Measurements from ENCODE around the gene C12orf42. TPM values are rescaled to one million over a fixed set of nuclear protein-coding genes. Genes with fewer than 3 reads are reported as not detected.

C12orf42 gene
- total RNA-seq, 2 experiments from 2014 or later = 3.9 to 4.8 TPM

GRCh38 chr12:103399986-103400385 is 95.8 kb downstream of the C12orf42 start:
- H3K27ac Mint-ChIP-seq = no peak overlapping the region
- Histone ChIP-seq H3K27ac (ENCODE audit: low read depth in 1 of 2, low read length in 2 of 2) (no peak overlapping the region), H3K4me1 (ENCODE audit: insufficient read depth, low read length) (no peaks in the 10 kb centered on the region), H3K9me3 (ENCODE audit: control insufficient read depth in 1 of 2, insufficient read depth in 1 of 2, low read length in 2 of 2) (peaks cover 0 to 3% of the 10 kb centered on the region in 2 experiments), H3K27me3 (ENCODE audit: control insufficient read depth in 1 of 2, insufficient read depth in 2 of 2, low read length in 2 of 2) (no peaks in the 10 kb centered on the region), H3K36me3 (ENCODE audit: insufficient read depth, low read length) (no peaks in the 10 kb centered on the region), H3K4me3 (ENCODE audit: low read length) (no peak overlapping the region)
- no peaks in the 10 kb centered on the region for H3K9me3 Mint-ChIP-seq
- CTCF ChIA-PET = no interaction called here
- POLR2A ChIA-PET = no interaction called here
- ATAC-seq (ENCODE audit: poor library complexity) (no peak), DNase-seq (peak in 1 of 14 experiments; percentile 13)
- peaks cover 15% of the 10 kb centered on the region for H3K36me3 Mint-ChIP-seq (ENCODE audit: low read depth)
- no peaks in the 10 kb centered on the region for H3K4me1 Mint-ChIP-seq (ENCODE audit: low read depth)
- TF ChIP-seq, protein P1, sequence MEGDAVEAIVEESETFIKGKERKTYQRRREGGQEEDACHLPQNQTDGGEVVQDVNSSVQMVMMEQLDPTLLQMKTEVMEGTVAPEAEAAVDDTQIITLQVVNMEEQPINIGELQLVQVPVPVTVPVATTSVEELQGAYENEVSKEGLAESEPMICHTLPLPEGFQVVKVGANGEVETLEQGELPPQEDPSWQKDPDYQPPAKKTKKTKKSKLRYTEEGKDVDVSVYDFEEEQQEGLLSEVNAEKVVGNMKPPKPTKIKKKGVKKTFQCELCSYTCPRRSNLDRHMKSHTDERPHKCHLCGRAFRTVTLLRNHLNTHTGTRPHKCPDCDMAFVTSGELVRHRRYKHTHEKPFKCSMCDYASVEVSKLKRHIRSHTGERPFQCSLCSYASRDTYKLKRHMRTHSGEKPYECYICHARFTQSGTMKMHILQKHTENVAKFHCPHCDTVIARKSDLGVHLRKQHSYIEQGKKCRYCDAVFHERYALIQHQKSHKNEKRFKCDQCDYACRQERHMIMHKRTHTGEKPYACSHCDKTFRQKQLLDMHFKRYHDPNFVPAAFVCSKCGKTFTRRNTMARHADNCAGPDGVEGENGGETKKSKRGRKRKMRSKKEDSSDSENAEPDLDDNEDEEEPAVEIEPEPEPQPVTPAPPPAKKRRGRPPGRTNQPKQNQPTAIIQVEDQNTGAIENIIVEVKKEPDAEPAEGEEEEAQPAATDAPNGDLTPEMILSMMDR (IDR thresholded peaks at IDR 0.05) = no peak
- intact Hi-C loops (cut with DNase I, micrococcal nuclease) = loop anchor here in 1 of 2 experiments (2.0 kb wide), 1 partner anchor 101 kb away; no protein-coding TSS in a partner anchor
- H3K4me3 Mint-ChIP-seq = no peak overlapping the region
- no peaks in the 10 kb centered on the region for H3K27me3 Mint-ChIP-seq

DNA sequence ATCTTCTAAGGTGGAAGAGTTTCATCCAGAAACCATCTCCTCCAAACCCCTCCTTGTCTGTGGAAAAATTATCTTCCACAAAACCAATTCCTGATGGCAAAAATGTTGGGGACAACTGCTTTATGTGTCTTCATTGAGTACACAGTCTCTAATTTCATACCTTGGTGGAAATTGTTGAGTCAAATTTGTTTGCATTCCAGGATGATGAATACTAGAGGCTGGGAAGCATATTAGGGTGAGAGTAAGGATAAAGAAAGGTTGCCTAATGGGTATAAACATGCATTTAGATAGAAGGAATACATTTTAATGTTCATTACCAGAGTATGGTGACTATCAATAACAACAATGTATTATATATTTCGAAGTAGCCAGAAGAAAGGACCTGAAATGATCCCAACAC is 98.2 kb downstream of the C12orf42 start:
- Histone ChIP-seq H3K36me3 (ENCODE audit: insufficient read depth, low read length) (no peaks in the 10 kb centered on the region), H3K9me3 (ENCODE audit: control insufficient read depth in 1 of 2, insufficient read depth in 1 of 2, low read length in 2 of 2) (peaks cover 0 to 3% of the 10 kb centered on the region in 2 experiments), H3K27me3 (ENCODE audit: control insufficient read depth in 1 of 2, insufficient read depth in 2 of 2, low read length in 2 of 2) (no peaks in the 10 kb centered on the region), H3K4me1 (ENCODE audit: insufficient read depth, low read length) (no peaks in the 10 kb centered on the region), H3K4me3 (ENCODE audit: low read length) (no peak overlapping the region), H3K27ac (ENCODE audit: low read depth in 1 of 2, low read length in 2 of 2) (no peak overlapping the region)
- DNase-seq (no peak), ATAC-seq (ENCODE audit: poor library complexity) (no peak)
- Mint-ChIP-seq H3K27ac (no peak overlapping the region), H3K4me1 (ENCODE audit: low read depth) (no peaks in the 10 kb centered on the region), H3K4me3 (no peak overlapping the region), H3K27me3 (no peaks in the 10 kb centered on the region), H3K36me3 (ENCODE audit: low read depth) (peaks cover 9% of the 10 kb centered on the region), H3K9me3 (no peaks in the 10 kb centered on the region)
- intact Hi-C loops (cut with DNase I, micrococcal nuclease) = no loop called here
- CTCF ChIA-PET = no interaction called here
- TF ChIP-seq, protein P1 (IDR thresholded peaks at IDR 0.05) = no peak
- POLR2A ChIA-PET = no interaction called here

DNA sequence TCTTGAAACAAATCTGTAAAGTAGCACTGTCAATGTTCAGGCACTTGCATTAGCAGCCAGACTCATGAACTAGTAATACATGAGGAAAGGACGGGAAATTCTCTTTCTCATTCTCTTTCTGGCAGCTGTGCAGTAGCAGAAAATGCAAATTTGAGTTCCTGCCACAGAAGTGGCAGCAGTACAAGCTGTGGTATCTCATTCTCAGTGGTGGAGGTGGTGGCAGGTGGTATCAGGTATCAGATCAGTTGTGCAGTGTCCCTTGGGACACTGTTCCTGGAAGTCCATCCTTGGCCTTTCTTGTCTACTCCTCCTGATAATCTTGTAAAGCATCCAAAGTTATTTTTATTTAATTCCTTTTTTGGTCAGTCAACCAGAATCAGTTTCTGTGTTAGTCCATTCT is 103.0 kb downstream of the C12orf42 start:
- TF ChIP-seq, protein P1 (IDR thresholded peaks at IDR 0.05) = no peak
- no peaks in the 10 kb centered on the region for H3K9me3 Mint-ChIP-seq
- no peak for ATAC-seq (ENCODE audit: poor library complexity)
- no peaks in the 10 kb centered on the region for H3K36me3 ChIP-seq (ENCODE audit: insufficient read depth, low read length)
- no peaks in the 10 kb centered on the region for H3K27me3 Mint-ChIP-seq
- no peaks in the 10 kb centered on the region for H3K27me3 ChIP-seq (ENCODE audit: control insufficient read depth in 1 of 2, insufficient read depth in 2 of 2, low read length in 2 of 2)
- POLR2A ChIA-PET = no interaction called here
- H3K4me1 ChIP-seq (ENCODE audit: insufficient read depth, low read length) = no peaks in the 10 kb centered on the region
- CTCF ChIA-PET = no interaction called here
- no peak overlapping the region for H3K27ac ChIP-seq (ENCODE audit: low read depth in 1 of 2, low read length in 2 of 2)
- intact Hi-C loops (cut with DNase I, micrococcal nuclease) = no loop called here
- no peak overlapping the region for H3K4me3 ChIP-seq (ENCODE audit: low read length)
- no peak overlapping the region for H3K27ac Mint-ChIP-seq
- H3K36me3 Mint-ChIP-seq (ENCODE audit: low read depth) = peaks cover 9% of the 10 kb centered on the region
- DNase-seq = no peak
- H3K4me3 Mint-ChIP-seq = no peak overlapping the region
- peaks cover 0 to 3% of the 10 kb centered on the region in 2 experiments for H3K9me3 ChIP-seq (ENCODE audit: control insufficient read depth in 1 of 2, insufficient read depth in 1 of 2, low read length in 2 of 2)
- no peaks in the 10 kb centered on the region for H3K4me1 Mint-ChIP-seq (ENCODE audit: low read depth)
